IMR-90 (cell line): ENCODE data around the gene SNAPC1. TPM values are rescaled to one million over a fixed set of nuclear protein-coding genes. Genes with fewer than 3 reads are reported as not detected.
A peak's percentile ranks its signal among the peaks of the same experiment; 100 is the strongest.

Experiments used
- ATAC-seq: fragments of 200-7000 bp; cut with Tn5 transposase; 2 replicates; pipeline ENCODE4 v1.9.1; 2020; ENCODE audit warnings: low read depth, mild to moderate bottlenecking, moderate library complexity
- BruUV-seq: library from RNA; stranded (reverse); fragments of 400-500 nt; replicated peaks from 2 replicates; lab custom pipeline; 2021; lab: Mats Ljungman, UMichigan
- CTCF ChIA-PET: fragments of 300-600 bp; formaldehyde crosslinking; extraction: SDS; loops from one replicate; lab custom pipeline; 2021; ENCODE audit warnings: antibody characterized with exemption; lab: Yijun Ruan, JAX
- POLR2A ChIA-PET: fragments of 300-600 bp; sonication (Branson Sonifier 250); formaldehyde crosslinking; loops from one replicate; lab custom pipeline; 2022; ENCODE audit warnings: antibody characterized with exemption; ENCODE audit not compliant: unreplicated experiment; lab: Charles Lee
- DNase-seq: peaks from one replicate; pipeline ENCODE4 v3.0.0; 2013
- H2AFZ ChIP-seq: replicated peaks from 2 replicates; pipeline ENCODE3; 2013; ENCODE audit warnings: low read length, mild to moderate bottlenecking; ENCODE audit not compliant: poor library complexity
- H2AK5ac ChIP-seq: 2 replicates; pipeline ENCODE4 v1.6.1; 2013; ENCODE audit warnings: low read depth, low read length, inconsistent platforms
- H2AK9ac ChIP-seq: replicated peaks from 2 replicates; pipeline ENCODE3; 2013; ENCODE audit warnings: mild to moderate bottlenecking, low read depth, low read length, moderate library complexity; ENCODE audit not compliant: poor library complexity
- H2BK120ac ChIP-seq: 2 replicates; pipeline ENCODE4 v1.6.1; 2013; ENCODE audit warnings: low read depth, low read length, inconsistent platforms
- H2BK15ac ChIP-seq: 3 replicates; pipeline ENCODE4 v1.6.1; 2013; ENCODE audit warnings: low read depth, low read length, inconsistent platforms
- H2BK20ac ChIP-seq: 2 replicates; pipeline ENCODE4 v1.6.1; 2013; ENCODE audit warnings: low read depth, mild to moderate bottlenecking, inconsistent platforms, low read length, moderate library complexity
- H2BK5ac ChIP-seq: 2 replicates; pipeline ENCODE4 v1.6.1; 2013; ENCODE audit warnings: mild to moderate bottlenecking, low read depth, low read length, inconsistent platforms; ENCODE audit not compliant: poor library complexity, severe bottlenecking
- H3K14ac ChIP-seq: replicated peaks from 2 replicates; pipeline ENCODE4 v1.6.1; 2013; ENCODE audit warnings: low read depth, low read length, inconsistent platforms
- H3K18ac ChIP-seq: 2 replicates; pipeline ENCODE4 v1.6.1; 2013; ENCODE audit warnings: low read depth, low read length, control low read depth
- H3K23ac ChIP-seq: 2 replicates; pipeline ENCODE4 v1.6.1; 2013; ENCODE audit warnings: low read depth, low read length, inconsistent platforms
- H3K27ac ChIP-seq: 2 replicates; pipeline ENCODE4 v1.5.1; 2013; ENCODE audit warnings: mild to moderate bottlenecking, control low read depth, low read length; ENCODE audit not compliant: insufficient read depth
- H3K27me3 ChIP-seq: 2 replicates; pipeline ENCODE4 v1.6.1; 2013; ENCODE audit warnings: low read length; ENCODE audit not compliant: control insufficient read depth, insufficient read depth
- H3K36me3 ChIP-seq: 2 replicates; pipeline ENCODE4 v1.6.1; 2013; ENCODE audit warnings: low read length, mixed read lengths; ENCODE audit not compliant: control insufficient read depth, insufficient read depth
- H3K4ac ChIP-seq: 2 replicates; pipeline ENCODE4 v1.6.1; 2013; ENCODE audit warnings: low read depth, low read length, inconsistent platforms
- H3K4me1 ChIP-seq: 2 replicates; pipeline ENCODE4 v1.6.1; 2013; ENCODE audit warnings: low read length, mixed read lengths; ENCODE audit not compliant: control insufficient read depth, insufficient read depth
- H3K4me2 ChIP-seq: 2 replicates; pipeline ENCODE4 v1.6.1; 2013; ENCODE audit warnings: low read depth, mild to moderate bottlenecking, control low read depth, low read length, moderate library complexity
- H3K4me3 ChIP-seq: 2 replicates; pipeline ENCODE4 v1.5.1; 2013; ENCODE audit warnings: low read depth, mild to moderate bottlenecking, control low read depth, low read length, moderate library complexity; ENCODE audit not compliant: insufficient read depth
- H3K56ac ChIP-seq: 2 replicates; pipeline ENCODE4 v1.6.1; 2013; ENCODE audit warnings: low read length, inconsistent platforms; ENCODE audit not compliant: insufficient read depth; ENCODE audit errors: extremely low read depth
- H3K79me1 ChIP-seq, 2 experiments: 2 replicates each; pipeline ENCODE4 v1.6.1; 2013; ENCODE audit warnings: low read length in 2 of 2, inconsistent platforms in 1 of 2, low read depth in 1 of 2
- H3K9ac ChIP-seq: 2 replicates; pipeline ENCODE4 v1.6.1; 2013; ENCODE audit warnings: low read depth, low read length, control low read depth
- H3K9me1 ChIP-seq: 2 replicates; pipeline ENCODE4 v1.6.1; 2013; ENCODE audit warnings: low read length, inconsistent platforms; ENCODE audit not compliant: insufficient read depth
- H3K9me3 ChIP-seq: 2 replicates; pipeline ENCODE4 v1.6.1; 2013; ENCODE audit warnings: low read length; ENCODE audit not compliant: control insufficient read depth, insufficient read depth
- H4K20me1 ChIP-seq: 2 replicates; pipeline ENCODE4 v1.6.1; 2013; ENCODE audit warnings: low read length, inconsistent platforms; ENCODE audit not compliant: insufficient read depth
- H4K5ac ChIP-seq: 2 replicates; pipeline ENCODE4 v1.6.1; 2013; ENCODE audit warnings: mild to moderate bottlenecking, low read depth, low read length, control low read depth
- H4K8ac ChIP-seq, 2 experiments: 2 replicates each; pipeline ENCODE4 v1.6.1; 2013; ENCODE audit warnings: low read depth in 2 of 2, low read length in 2 of 2, control low read depth in 1 of 2, inconsistent platforms in 1 of 2
- H4K91ac ChIP-seq: 2 replicates; pipeline ENCODE4 v1.6.1; 2013; ENCODE audit warnings: low read depth, low read length, inconsistent platforms; ENCODE audit not compliant: insufficient read depth
- BHLHE40 ChIP-seq: fragments of 150-350 bp; IDR thresholded peaks from 2 replicates; pipeline ENCODE4 v1.6.1; 2016; ENCODE audit warnings: mild to moderate bottlenecking, low read depth, low read length
- CHD1 ChIP-seq: IDR thresholded peaks from 2 replicates; pipeline ENCODE4 v1.6.1; 2012; ENCODE audit warnings: low read depth, low read length, improper control_type of control experiment
- MAFK ChIP-seq: IDR thresholded peaks from 2 replicates; pipeline ENCODE4 v1.6.1; 2012; ENCODE audit warnings: low read depth, low read length, improper control_type of control experiment
- MAZ ChIP-seq: IDR thresholded peaks from 2 replicates; pipeline ENCODE4 v1.6.1; 2012; ENCODE audit warnings: low read depth, mild to moderate bottlenecking, low read length, improper control_type of control experiment, moderate library complexity, borderline replicate concordance
- MXI1 ChIP-seq: IDR thresholded peaks from 2 replicates; pipeline ENCODE4 v1.6.1; 2012; ENCODE audit warnings: low read depth, mild to moderate bottlenecking, low read length, moderate library complexity, borderline replicate concordance
- NFE2L2 ChIP-seq: fragments of 150-350 bp; IDR thresholded peaks from 2 replicates; pipeline ENCODE4 v1.6.1; 2016; ENCODE audit warnings: low read depth, mild to moderate bottlenecking, low read length
- POLR2A ChIP-seq: IDR thresholded peaks from 2 replicates; pipeline ENCODE4 v1.6.1; 2012; ENCODE audit warnings: mild to moderate bottlenecking, low read depth, low read length
- SMC3 ChIP-seq: fragments of 150-350 bp; IDR thresholded peaks from 2 replicates; pipeline ENCODE4 v1.6.1; 2016; ENCODE audit warnings: low read depth, mild to moderate bottlenecking, antibody characterized with exemption, low read length, moderate library complexity
- WGBS, 2 experiments: methylation state at CpG; one replicate each; pipeline versions ENCODE4 v1.1.5 to v1.1.7; 2013; ENCODE audit warnings: missing lambda C conversion rate in 2 of 2; ENCODE audit not compliant: insufficient read length in 1 of 2; ENCODE audit errors: extremely low coverage in 2 of 2; 5-methylcytosine and 5-hydroxymethylcytosine counted together
- dilution Hi-C: fragments of 300-500 bp; cut with HindIII; formaldehyde crosslinking; loops from one replicate; pipeline ENCODE4 v1.14.3; 2018; ENCODE audit warnings: low sequenced_read_pairs; ENCODE audit not compliant: unreplicated experiment
- in situ Hi-C: fragments of 300-500 bp; cut with MboI; formaldehyde crosslinking; loops from 3 replicates; pipeline ENCODE4 v1.14.3; 2019; ENCODE audit warnings: low sequenced_read_pairs, inconsistent platforms, mixed read lengths
- intact Hi-C: fragments of 100-400 bp; cut with micrococcal nuclease; formaldehyde crosslinking; loops from 2 replicates; pipeline ENCODE4 v1.10.0; 2022
- polyA plus RNA-seq, 3 experiments: library from polyadenylated mRNA; depleted of rRNA; stranded (reverse); fragments of >200 nt; gene quantifications; 2 replicates each; pipeline ENCODE4 v1.2.3, GENCODE V29; 2012; ENCODE audit warnings: low replicate concordance in 1 of 3
- total RNA-seq: library from RNA; depleted of rRNA; stranded (reverse); fragments of >200 nt; gene quantifications from 2 replicates; pipeline ENCODE4 v1.2.3, GENCODE V29; 2012

Gene SNAPC1
- total and polyA plus RNA-seq, 2 of the 4 experiments (the other 2 are of a cell fraction), result 7.7 to 9.3 TPM

DNA sequence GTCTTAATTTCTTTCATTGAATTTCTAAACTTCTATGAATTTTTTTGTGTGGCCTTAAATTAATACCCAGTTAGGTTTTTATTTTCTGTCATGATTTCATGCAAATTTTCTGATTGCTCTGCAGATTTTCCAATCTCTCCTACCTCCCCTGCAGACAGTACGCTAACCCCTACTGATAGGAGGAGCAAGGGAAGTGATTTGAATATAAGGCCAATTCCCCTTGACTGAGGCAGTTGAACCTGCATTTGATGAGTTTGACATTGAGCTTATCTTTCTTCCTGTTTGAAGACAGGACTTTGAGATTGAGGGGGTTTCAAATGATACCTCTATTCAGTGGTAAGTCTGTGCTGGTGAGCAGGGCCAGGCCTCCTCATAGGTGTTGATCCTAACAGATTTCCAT is 74.6 kb downstream of the SNAPC1 start:
- no peak for DNase-seq
- H3K36me3 ChIP-seq, result no peaks in the 10 kb centered on the region
- H2BK20ac ChIP-seq, result peak overlapping the region; percentile 67; the same call in 1 of the 2 replicates
- no peak overlapping the region for H3K23ac ChIP-seq
- TF ChIP-seq CHD1 (no peak), MXI1 (no peak), MAFK (no peak), POLR2A (no peak), NFE2L2 (no peak), BHLHE40 (no peak), SMC3 (no peak), MAZ (no peak)
- H3K4ac ChIP-seq, result peak overlapping the region; percentile 50
- H3K9me3 ChIP-seq, result no peaks in the 10 kb centered on the region
- no peak overlapping the region for H3K4me2 ChIP-seq
- H4K5ac ChIP-seq, result no peak overlapping the region
- no peak overlapping the region for H2AK9ac ChIP-seq
- H4K20me1 ChIP-seq, result no peaks in the 10 kb centered on the region
- intact Hi-C loops, result loop anchor here (1.0 to 10.0 kb wide), 7 partner anchors 74 to 540 kb away; partner anchors contain the start of genes HIF1A and SNAPC1
- H3K14ac ChIP-seq, result no peak overlapping the region
- H3K79me1 ChIP-seq, result no peaks in the 10 kb centered on the region
- H4K8ac ChIP-seq, result peak overlapping the region in 1 of 2 experiments; percentile 69; a peak in 1 of 4 replicates
- peak overlapping the region; percentile 69; the same call in 1 of the 3 replicates for H2BK15ac ChIP-seq
- H3K27me3 ChIP-seq, result no peaks in the 10 kb centered on the region; the same call in 1 of the 2 replicates
- H2AFZ ChIP-seq, result no peak overlapping the region
- CTCF ChIA-PET, result interaction anchor here (0.6 to 2.3 kb wide), 11 partner anchors 11 to 377 kb away, joined by 3 to 16 read pairs (median 3); partner anchors contain the start of gene SNAPC1
- H3K9ac ChIP-seq, result no peak overlapping the region
- in situ Hi-C loops, result loop anchor here (5.0 kb wide), 2 partner anchors 380 to 540 kb away; no protein-coding TSS in a partner anchor
- no TSS peak for BruUV-seq
- peak overlapping the region; percentile 39; the same call in 1 of the 2 replicates for H4K91ac ChIP-seq
- H2AK5ac ChIP-seq, result no peak overlapping the region
- H2BK120ac ChIP-seq, result peak overlapping the region; percentile 68
- no peak overlapping the region for H2BK5ac ChIP-seq
- no peaks in the 10 kb centered on the region; the same call in 1 of the 2 replicates for H3K9me1 ChIP-seq
- POLR2A ChIA-PET, result interaction anchor here (0.7 kb wide), 1 partner anchor 1194 kb away, joined by 4 read pairs; no protein-coding TSS in a partner anchor
- H3K4me1 ChIP-seq, result no peaks in the 10 kb centered on the region; the same call in 1 of the 2 replicates
- H3K27ac ChIP-seq, result no peak overlapping the region
- WGBS, 2 experiments, result no CpG with 5 or more reads among the region's 1 CpG
- ATAC-seq, result no peak
- dilution Hi-C loops, result no loop called here
- no peak overlapping the region for H3K4me3 ChIP-seq
- no peak overlapping the region; the same call in 1 of the 2 replicates for H3K56ac ChIP-seq
- no peak overlapping the region for H3K18ac ChIP-seq
